ENCODE data around the gene FILIP1L.

Gene FILIP1L

GRCh38 chr3:99927671-99928457, 186.4 kb downstream of the FILIP1L start:
- H3K4me1 ChIP-seq (ENCODE audit: low read length), result no peaks in the 10 kb centered on the region
- H3K4me2 ChIP-seq (ENCODE audit: low read depth, low read length), result no peak overlapping the region
- no peaks in the 10 kb centered on the region for H3K9me2 ChIP-seq (replicated peaks; ENCODE audit: insufficient read depth, low read length)
- H3K36me3 ChIP-seq (replicated peaks; ENCODE audit: insufficient read depth, low read length), result no peaks in the 10 kb centered on the region
- H3K79me2 ChIP-seq (ENCODE audit: low read length), result no peaks in the 10 kb centered on the region; the same call in 1 of the 2 replicates
- H3K9me3 ChIP-seq (replicated peaks; ENCODE audit: insufficient read depth, low read length), result no peaks in the 10 kb centered on the region
- no peak overlapping the region for H3K9ac ChIP-seq (ENCODE audit: low read length)
- DNase-seq, result no peak
- H3K27me3 ChIP-seq (replicated peaks; ENCODE audit: insufficient read depth, low read length), result no peaks in the 10 kb centered on the region
- H3K4me3 ChIP-seq (ENCODE audit: low read length), result no peak overlapping the region
- no peak overlapping the region for H2AFZ ChIP-seq (ENCODE audit: low read length)
- TF ChIP-seq EZH2phosphoT487 (IDR thresholded peaks at IDR 0.05; ENCODE audit: low read length), result no peak
- TF ChIP-seq CTCF (IDR thresholded peaks at IDR 0.05; ENCODE audit: low read length), result no peak
- TF ChIP-seq EZH2 (optimal IDR thresholded peaks at IDR 0.05; ENCODE audit: low read depth, low read length), result no peak
- no peaks in the 10 kb centered on the region for H3F3A ChIP-seq (ENCODE audit: insufficient read depth, low read length)
- no peak overlapping the region for H3K27ac ChIP-seq (ENCODE audit: low read length)
- no peaks in the 10 kb centered on the region; the same call in 1 of the 2 replicates for H4K20me1 ChIP-seq (ENCODE audit: insufficient read depth, low read length)

- Histone ChIP-seq H3K27me3 (replicated peaks; ENCODE audit: insufficient read depth, low read length) (no peaks in the 10 kb centered on the region), H3K36me3 (replicated peaks; ENCODE audit: insufficient read depth, low read length) (no peaks in the 10 kb centered on the region), H3K4me2 (ENCODE audit: low read depth, low read length) (no peak overlapping the region), H3F3A (ENCODE audit: insufficient read depth, low read length) (no peaks in the 10 kb centered on the region), H3K4me3 (ENCODE audit: low read length) (no peak overlapping the region), H2AFZ (ENCODE audit: low read length) (no peak overlapping the region), H4K20me1 (ENCODE audit: insufficient read depth, low read length) (no peaks in the 10 kb centered on the region; the same call in 1 of the 2 replicates), H3K4me1 (ENCODE audit: low read length) (peaks cover 3% of the 10 kb centered on the region), H3K9me3 (replicated peaks; ENCODE audit: insufficient read depth, low read length) (no peaks in the 10 kb centered on the region), H3K27ac (ENCODE audit: low read length) (no peak overlapping the region), H3K9ac (ENCODE audit: low read length) (no peak overlapping the region), H3K9me2 (replicated peaks; ENCODE audit: insufficient read depth, low read length) (no peaks in the 10 kb centered on the region), H3K79me2 (ENCODE audit: low read length) (peaks cover 3% of the 10 kb centered on the region; the same call in 1 of the 2 replicates)
- TF ChIP-seq CTCF (IDR thresholded peaks at IDR 0.05; ENCODE audit: low read length) (no peak), EZH2 (optimal IDR thresholded peaks at IDR 0.05; ENCODE audit: low read depth, low read length) (no peak), EZH2phosphoT487 (IDR thresholded peaks at IDR 0.05; ENCODE audit: low read length) (no peak)
- DNase-seq, result no peak
Measured at GRCh38 chr3:99925584-99926230, 188.6 kb downstream of the FILIP1L start.

- Histone ChIP-seq H3K4me1 (ENCODE audit: low read length) (peaks cover 17% of the 10 kb centered on the region), H3K27me3 (replicated peaks; ENCODE audit: insufficient read depth, low read length) (no peaks in the 10 kb centered on the region), H3K9ac (ENCODE audit: low read length) (no peak overlapping the region), H2AFZ (ENCODE audit: low read length) (no peak overlapping the region), H3K9me3 (replicated peaks; ENCODE audit: insufficient read depth, low read length) (no peaks in the 10 kb centered on the region), H3K36me3 (replicated peaks; ENCODE audit: insufficient read depth, low read length) (no peaks in the 10 kb centered on the region), H3K27ac (ENCODE audit: low read length) (no peak overlapping the region), H3K4me2 (ENCODE audit: low read depth, low read length) (no peak overlapping the region), H3K9me2 (replicated peaks; ENCODE audit: insufficient read depth, low read length) (no peaks in the 10 kb centered on the region), H3F3A (ENCODE audit: insufficient read depth, low read length) (peaks cover 5% of the 10 kb centered on the region; the same call in 1 of the 2 replicates), H3K4me3 (ENCODE audit: low read length) (no peak overlapping the region), H4K20me1 (ENCODE audit: insufficient read depth, low read length) (no peaks in the 10 kb centered on the region; the same call in 1 of the 2 replicates), H3K79me2 (ENCODE audit: low read length) (peaks cover 3% of the 10 kb centered on the region; the same call in 1 of the 2 replicates)
- TF ChIP-seq CTCF (IDR thresholded peaks at IDR 0.05; ENCODE audit: low read length) (no peak), EZH2 (optimal IDR thresholded peaks at IDR 0.05; ENCODE audit: low read depth, low read length) (no peak), EZH2phosphoT487 (IDR thresholded peaks at IDR 0.05; ENCODE audit: low read length) (no peak)
- no peak for DNase-seq
Measured at GRCh38 chr3:99923873-99924272, 190.4 kb downstream of the FILIP1L start.

Data from MM.1S (cell line).